ENCODE results near the gene PCBP4. TPM values are rescaled to one million over a fixed set of nuclear protein-coding genes. Genes with fewer than 3 reads are reported as not detected.

Gene PCBP4
- total RNA-seq, 1 experiment from 2014 or later, result 45.8 TPM

- Histone ChIP-seq H3K4me2 (ENCODE audit: low read length) (peak within 1 kb of the TSS; percentile 85), H3K9me3 (ENCODE audit: low read length) (no peaks in the 10 kb centered on the region), H2AFZ (ENCODE audit: low read length) (peak within 1 kb of the TSS; percentile 71), H3K9me2 (replicated peaks; ENCODE audit: low read length) (no peaks in the 10 kb centered on the region), H3K79me2 (ENCODE audit: low read length) (peaks cover 40% of the 10 kb centered on the region), H3K4me3 (ENCODE audit: low read length) (peak within 1 kb of the TSS; percentile 92), H3F3A (ENCODE audit: low read length, unreplicated experiment) (no peaks in the 10 kb centered on the region), H3K27ac (ENCODE audit: low read length) (peak within 1 kb of the TSS; percentile 81), H3K9ac (ENCODE audit: low read length) (peak within 1 kb of the TSS; percentile 96), H4K20me1 (ENCODE audit: low read length) (peaks cover 28% of the 10 kb centered on the region), H3K36me3 (ENCODE audit: low read depth, low read length) (peaks cover 22% of the 10 kb centered on the region; the same call in 1 of the 2 replicates), H3K27me3 (ENCODE audit: low read length) (no peaks in the 10 kb centered on the region), H3K4me1 (ENCODE audit: insufficient read depth, low read length) (peaks cover 33% of the 10 kb centered on the region)
- no TSS peak for BruUV-seq (replicated peaks)
- CTCF ChIA-PET, result interaction anchor here (0.6 to 2.8 kb wide), 13 partner anchors 17 to 358 kb away, joined by 3 to 46 read pairs (median 3); partner anchors contain the start of genes ABHD14A, ABHD14B, ACY1 and POC1A
- POLR2A ChIA-PET (ENCODE audit: unreplicated experiment), result interaction anchor here (0.5 to 1.2 kb wide), 4 partner anchors 25 to 302 kb away, joined by 3 to 7 read pairs (median 6); partner anchors contain the start of gene ACY1
- peak; percentile 86 for ATAC-seq
- peak; percentile 100 for DNase-seq
- no peak for TF ChIP-seq EZH2phosphoT487 (IDR thresholded peaks at IDR 0.05; ENCODE audit: borderline replicate concordance, low read length)
- peak; percentile 97 for TF ChIP-seq CTCF (conservative IDR thresholded peaks at IDR 0.05; ENCODE audit: low read depth, low read length)
- TF ChIP-seq EZH2 (IDR thresholded peaks at IDR 0.05; ENCODE audit: low read length, unreplicated experiment), result no peak
- intact Hi-C loops (cut with micrococcal nuclease), result loop anchor here (1.0 to 5.0 kb wide), 6 partner anchors 32 to 270 kb away; partner anchors contain the start of genes ABHD14B, ACY1 and TEX264
Measured at GRCh38 chr3:51941798-51942602, 25.3 kb downstream of the PCBP4 start, which contains the start of the genes PARP3 and RRP9. TSS of gene PARP3 (plus strand) at chr3:51942363. CDS start at chr3:51943356, 993 bp downstream. TSS of gene RRP9 (minus strand) at chr3:51941904. CDS start at chr3:51941867, 37 bp downstream.

- peak overlapping the region; percentile 22 for H3K27ac ChIP-seq (ENCODE audit: low read length)
- peak; percentile 1; the same call in 1 of the 2 replicates for ATAC-seq
- no peak for DNase-seq
Measured at GRCh38 chr3:51941463-51941797, 25.8 kb downstream of the PCBP4 start.

More at GRCh38 chr3:51941463-51941797, 25.8 kb downstream of the PCBP4 start:
- ChIA-PET POLR2A (ENCODE audit: unreplicated experiment) (interaction anchor here (0.5 to 1.2 kb wide), 2 partner anchors 42 to 303 kb away, joined by 3 to 6 read pairs; partner anchors contain the start of gene ACY1), CTCF (interaction anchor here (0.6 to 2.8 kb wide), 13 partner anchors 17 to 357 kb away, joined by 3 to 46 read pairs (median 3); partner anchors contain the start of genes ABHD14A, ABHD14B, ACY1 and POC1A)
- peak overlapping the region; percentile 52; the same call in 1 of the 2 replicates for H2AFZ ChIP-seq (ENCODE audit: low read length)
- H3K36me3 ChIP-seq (ENCODE audit: low read depth, low read length), result peaks cover 28% of the 10 kb centered on the region
- intact Hi-C loops (cut with micrococcal nuclease), result loop anchor here (5.0 kb wide), 1 partner anchor 269 kb away; the partner anchor contains the start of gene TEX264
- peaks cover 33% of the 10 kb centered on the region for H3K4me1 ChIP-seq (ENCODE audit: insufficient read depth, low read length)
- H3K79me2 ChIP-seq (ENCODE audit: low read length), result peaks cover 40% of the 10 kb centered on the region
- H3K4me2 ChIP-seq (ENCODE audit: low read length), result peak overlapping the region; percentile 85
- TF ChIP-seq CTCF (conservative IDR thresholded peaks at IDR 0.05; ENCODE audit: low read depth, low read length) (no peak), EZH2phosphoT487 (IDR thresholded peaks at IDR 0.05; ENCODE audit: borderline replicate concordance, low read length) (no peak), EZH2 (IDR thresholded peaks at IDR 0.05; ENCODE audit: low read length, unreplicated experiment) (no peak)
- H3K4me3 ChIP-seq (ENCODE audit: low read length), result peak overlapping the region; percentile 92
- H3K9ac ChIP-seq (ENCODE audit: low read length), result peak overlapping the region; percentile 96
- H4K20me1 ChIP-seq (ENCODE audit: low read length), result peaks cover 28% of the 10 kb centered on the region
- H3K9me3 ChIP-seq (ENCODE audit: low read length), result no peaks in the 10 kb centered on the region
- no peaks in the 10 kb centered on the region for H3K27me3 ChIP-seq (ENCODE audit: low read length)
- no peaks in the 10 kb centered on the region for H3K9me2 ChIP-seq (replicated peaks; ENCODE audit: low read length)
- H3F3A ChIP-seq (ENCODE audit: low read length, unreplicated experiment), result no peaks in the 10 kb centered on the region
- no TSS peak for BruUV-seq (replicated peaks)

Measured in PC-3 (cell line).